Activated B cell treated with CpG ODN at 0.5 μM for 24 hours (primary cell): ENCODE results near the gene GAK. TPM values are rescaled to one million over a fixed set of nuclear protein-coding genes. Genes with fewer than 3 reads are reported as not detected.
"Not testable (repeated sequence)": the region's sequence is repeated elsewhere in the genome, so short reads cannot be mapped to it uniquely, and the experiment has no call there.

Source experiments
- ATAC-seq: fragments of 200-7000 bp; cut with Tn5 transposase; one replicate; pipeline ENCODE4 v1.10.0; 2021; ENCODE audit warnings: low read depth, mild to moderate bottlenecking, moderate library complexity
- CTCF ChIA-PET: fragments of 350-600 bp; sonication (Branson Sonifier 250); formaldehyde crosslinking; loops from one replicate; lab custom pipeline; 2021; ENCODE audit warnings: antibody characterized with exemption; lab: Charles Lee
- POLR2A ChIA-PET: fragments of 350-600 bp; sonication (Branson Sonifier 250); formaldehyde crosslinking; loops from one replicate; lab custom pipeline; 2021; ENCODE audit warnings: antibody characterized with exemption; lab: Charles Lee
- DNase-seq: peaks from one replicate; pipeline ENCODE4 v3.0.0; 2022
- H3K27ac Mint-ChIP-seq: one replicate; pipeline ENCODE4 v1.8.0; 2020; ENCODE audit warnings: mixed read lengths
- H3K27me3 Mint-ChIP-seq: one replicate; pipeline ENCODE4 v1.8.0; 2021; ENCODE audit warnings: mixed read lengths
- H3K36me3 Mint-ChIP-seq: one replicate; pipeline ENCODE4 v1.8.0; 2021; ENCODE audit warnings: low read depth, mixed read lengths
- H3K4me1 Mint-ChIP-seq: one replicate; pipeline ENCODE4 v1.8.0; 2021; ENCODE audit warnings: mixed read lengths
- H3K4me3 Mint-ChIP-seq: one replicate; pipeline ENCODE4 v1.8.0; 2020; ENCODE audit warnings: mild to moderate bottlenecking, mixed read lengths
- H3K9me3 Mint-ChIP-seq: one replicate; pipeline ENCODE4 v1.8.0; 2020; ENCODE audit warnings: mixed read lengths
- intact Hi-C: fragments of 100-400 bp; cut with micrococcal nuclease; formaldehyde crosslinking; loops from one replicate; pipeline ENCODE4 v1.15.1; 2024
- total RNA-seq: library from RNA; stranded (reverse); gene quantifications from 2 replicates; pipeline ENCODE4 v1.2.3, GENCODE V29; 2022
- TF ChIP-seq, protein P1 (sequence below): fragments of 200-600 bp; IDR thresholded peaks from one replicate; pipeline ENCODE4 v1.8.0; 2022; ENCODE audit warnings: antibody characterized with exemption, mild to moderate bottlenecking

The GAK gene
- total RNA-seq, 1 donor from 2014 or later: 172 TPM

DNA sequence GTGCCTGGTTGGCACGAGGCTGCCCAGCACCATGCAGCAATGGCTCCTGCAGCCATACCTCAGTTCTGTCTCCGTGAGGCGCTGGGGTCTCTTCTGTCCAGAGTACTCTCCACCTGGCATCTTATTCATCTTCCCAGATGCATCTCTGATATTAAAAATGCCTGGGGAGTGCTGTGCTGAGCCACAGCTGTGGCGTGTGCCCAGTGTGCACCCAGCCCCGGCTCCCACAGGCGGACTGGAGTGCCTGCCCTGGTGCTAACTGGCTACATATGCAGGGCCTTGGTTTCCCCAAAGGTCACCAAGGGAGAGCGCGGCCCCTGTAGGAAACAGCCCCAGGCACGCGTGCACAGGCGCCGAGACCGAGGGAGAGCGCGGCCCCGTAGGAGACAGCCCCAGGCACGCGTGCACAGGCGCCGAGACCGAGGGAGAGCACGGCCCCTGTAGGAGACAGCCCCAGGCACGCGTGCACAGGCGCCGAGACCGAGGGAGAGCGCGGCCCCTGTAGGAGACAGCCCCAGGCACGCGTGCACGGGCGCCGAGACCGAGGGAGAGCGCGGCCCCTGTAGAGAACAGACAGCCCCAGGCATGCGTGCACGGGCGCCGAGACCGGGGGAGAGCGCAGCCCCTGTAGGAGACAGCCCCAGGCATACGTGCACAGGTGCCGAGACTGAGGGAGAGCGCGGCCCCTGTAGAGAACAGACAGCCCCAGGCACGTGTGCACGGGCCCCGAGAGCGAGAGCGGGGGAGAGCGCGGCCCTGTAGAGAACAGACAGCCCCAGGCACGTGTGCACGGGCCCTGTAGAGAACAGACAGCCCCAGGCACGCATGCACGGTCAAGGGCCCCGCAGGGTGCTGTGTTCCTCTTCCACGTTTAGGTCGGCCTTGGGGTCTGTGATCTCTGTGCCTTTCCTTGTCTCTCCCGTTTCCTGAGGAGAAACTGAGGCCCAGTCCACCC is 14.7 kb upstream of the GAK start:
- DNase-seq (no peak), ATAC-seq (peak; percentile 31)
- peaks cover 11% of the 10 kb centered on the region for H3K4me1 Mint-ChIP-seq
- CTCF ChIA-PET: no interaction called here
- H3K9me3 Mint-ChIP-seq: no peaks in the 10 kb centered on the region
- intact Hi-C loops: no loop called here
- POLR2A ChIA-PET: no interaction called here
- H3K27me3 Mint-ChIP-seq: no peaks in the 10 kb centered on the region
- H3K36me3 Mint-ChIP-seq: peaks cover 13% of the 10 kb centered on the region
- TF ChIP-seq, protein P1, sequence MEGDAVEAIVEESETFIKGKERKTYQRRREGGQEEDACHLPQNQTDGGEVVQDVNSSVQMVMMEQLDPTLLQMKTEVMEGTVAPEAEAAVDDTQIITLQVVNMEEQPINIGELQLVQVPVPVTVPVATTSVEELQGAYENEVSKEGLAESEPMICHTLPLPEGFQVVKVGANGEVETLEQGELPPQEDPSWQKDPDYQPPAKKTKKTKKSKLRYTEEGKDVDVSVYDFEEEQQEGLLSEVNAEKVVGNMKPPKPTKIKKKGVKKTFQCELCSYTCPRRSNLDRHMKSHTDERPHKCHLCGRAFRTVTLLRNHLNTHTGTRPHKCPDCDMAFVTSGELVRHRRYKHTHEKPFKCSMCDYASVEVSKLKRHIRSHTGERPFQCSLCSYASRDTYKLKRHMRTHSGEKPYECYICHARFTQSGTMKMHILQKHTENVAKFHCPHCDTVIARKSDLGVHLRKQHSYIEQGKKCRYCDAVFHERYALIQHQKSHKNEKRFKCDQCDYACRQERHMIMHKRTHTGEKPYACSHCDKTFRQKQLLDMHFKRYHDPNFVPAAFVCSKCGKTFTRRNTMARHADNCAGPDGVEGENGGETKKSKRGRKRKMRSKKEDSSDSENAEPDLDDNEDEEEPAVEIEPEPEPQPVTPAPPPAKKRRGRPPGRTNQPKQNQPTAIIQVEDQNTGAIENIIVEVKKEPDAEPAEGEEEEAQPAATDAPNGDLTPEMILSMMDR: no peak
- H3K4me3 Mint-ChIP-seq: peak overlapping the region; percentile 57
- H3K27ac Mint-ChIP-seq: no peak overlapping the region

DNA sequence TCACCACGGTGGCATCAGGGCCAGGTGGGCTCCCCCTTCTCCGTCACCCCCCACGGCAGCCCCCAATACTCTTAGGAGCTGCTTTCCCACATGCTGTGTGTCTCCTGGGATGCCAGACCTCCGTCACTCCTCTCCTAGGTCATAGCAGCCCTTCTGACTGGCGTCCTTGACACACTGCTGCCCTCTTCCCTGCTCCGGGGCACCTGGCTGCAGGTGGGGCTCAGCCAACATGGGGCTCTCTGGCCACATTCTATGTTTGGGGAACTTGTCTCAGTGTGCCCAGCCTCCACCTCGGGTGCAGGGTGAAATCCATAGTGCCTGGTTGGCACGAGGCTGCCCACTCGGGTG is 14.0 kb upstream of the GAK start:
- Mint-ChIP-seq H3K4me1 (peaks cover 11% of the 10 kb centered on the region), H3K27ac (no peak overlapping the region), H3K9me3 (no peaks in the 10 kb centered on the region), H3K36me3 (peaks cover 11% of the 10 kb centered on the region), H3K4me3 (no peak overlapping the region), H3K27me3 (no peaks in the 10 kb centered on the region)
- TF ChIP-seq, protein P1: no peak
- DNase-seq (no peak), ATAC-seq (no peak)
- CTCF ChIA-PET: no interaction called here
- intact Hi-C loops: no loop called here
- POLR2A ChIA-PET: no interaction called here

DNA sequence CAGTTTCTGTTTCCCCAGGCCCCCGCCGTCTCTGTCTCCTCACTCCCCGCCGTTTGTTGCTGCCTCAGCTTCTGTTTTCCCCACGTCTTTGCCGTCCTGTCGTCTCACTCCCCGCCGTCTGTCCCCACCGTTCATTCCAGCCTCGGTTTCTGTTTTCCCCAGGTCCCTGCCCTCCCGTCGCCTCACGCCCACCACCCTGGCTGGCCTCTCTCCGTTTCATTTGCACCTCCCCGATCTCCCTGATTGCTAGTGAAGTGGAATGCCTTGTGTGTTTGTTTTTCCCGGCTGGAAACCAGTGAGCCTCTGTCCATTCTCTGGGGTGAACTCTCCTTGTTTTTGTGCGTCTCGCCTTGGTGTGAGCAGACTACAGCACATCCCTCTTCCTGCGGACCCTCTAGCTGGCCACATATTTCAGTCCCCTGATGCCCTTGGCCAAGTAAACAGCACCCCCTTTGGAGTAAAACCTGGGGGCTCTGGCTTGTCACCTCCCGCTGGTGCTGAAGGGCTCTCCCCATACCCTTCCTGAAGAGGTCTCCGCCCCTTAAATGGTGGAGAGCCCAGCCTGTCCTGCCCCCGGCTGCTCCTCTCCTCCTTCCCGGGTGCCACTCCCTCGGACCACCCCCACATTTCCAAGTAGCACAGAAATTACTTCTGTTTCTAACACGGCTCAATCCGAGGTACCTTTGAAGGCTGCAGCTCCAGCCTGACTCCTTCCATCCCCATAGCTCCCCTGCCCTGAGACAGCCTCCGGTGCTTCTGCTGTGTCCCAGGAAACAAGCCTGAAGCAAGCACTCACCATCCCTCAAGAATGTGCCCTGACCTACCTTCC is 13.4 kb upstream of the GAK start:
- Mint-ChIP-seq H3K27ac (no peak overlapping the region), H3K9me3 (no peaks in the 10 kb centered on the region), H3K4me3 (no peak overlapping the region), H3K27me3 (no peaks in the 10 kb centered on the region), H3K36me3 (peaks cover 11% of the 10 kb centered on the region), H3K4me1 (peaks cover 13% of the 10 kb centered on the region)
- intact Hi-C loops: no loop called here
- DNase-seq (no peak), ATAC-seq (no peak)
- CTCF ChIA-PET: interaction anchor here (0.9 kb wide), 1 partner anchor 203 kb away, joined by 3 read pairs; no protein-coding TSS in a partner anchor
- POLR2A ChIA-PET: no interaction called here
- TF ChIP-seq, protein P1: no peak

DNA sequence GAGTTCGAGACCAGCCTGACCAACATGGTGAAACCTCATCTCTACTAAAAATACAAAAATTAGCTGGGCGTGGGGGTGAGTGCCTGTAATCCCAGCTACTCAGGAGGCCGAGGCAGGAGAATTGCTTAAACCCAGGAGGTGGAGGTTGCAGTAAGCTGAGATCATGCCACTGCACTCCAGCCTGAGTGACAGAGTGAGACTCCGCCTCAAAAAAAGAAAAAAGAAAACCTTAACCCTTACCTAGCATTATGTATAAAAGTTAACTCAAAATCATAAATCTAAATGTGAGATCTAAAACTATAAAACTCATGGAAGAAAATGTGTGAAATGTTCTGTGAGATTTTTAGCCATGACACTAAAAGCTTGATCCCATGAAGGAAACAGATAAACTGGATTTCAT is 7.4 kb upstream of the GAK start:
- H3K27ac Mint-ChIP-seq, ATAC-seq, H3K9me3 Mint-ChIP-seq, DNase-seq, H3K4me3 Mint-ChIP-seq, H3K36me3 Mint-ChIP-seq, CTCF ChIA-PET, intact Hi-C loops, H3K27me3 Mint-ChIP-seq, POLR2A ChIA-PET: not testable (repeated sequence)
- peaks cover 47% of the 10 kb centered on the region for H3K4me1 Mint-ChIP-seq

DNA sequence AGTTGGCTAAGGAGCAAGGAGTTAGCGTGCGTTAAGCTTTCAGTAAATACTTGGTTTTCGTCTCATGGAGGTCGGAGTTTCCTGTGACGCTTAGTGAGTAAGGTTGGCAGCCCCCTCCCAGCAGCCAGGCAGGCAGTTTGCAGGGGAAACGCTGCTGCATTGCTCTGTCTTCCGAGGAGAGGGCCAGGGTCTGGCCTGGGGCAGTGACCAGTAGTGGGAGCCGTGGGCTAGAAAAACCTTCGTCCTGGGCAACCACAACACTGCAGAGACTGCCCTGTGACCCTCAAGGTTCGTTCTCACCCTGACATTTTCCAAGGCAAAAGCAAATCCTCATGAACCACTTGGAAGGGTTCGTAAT is 576 bp upstream of the GAK start:
- Mint-ChIP-seq H3K27me3 (no peaks in the 10 kb centered on the region), H3K9me3 (no peaks in the 10 kb centered on the region)
- CTCF ChIA-PET: interaction anchor here (1.0 to 2.6 kb wide), 2 partner anchors 55 to 190 kb away, joined by 4 to 14 read pairs; partner anchors contain the start of gene IDUA

More for the DNA sequence above, 576 bp upstream of the GAK start:
- DNase-seq (no peak), ATAC-seq (peak; percentile 1)
- Mint-ChIP-seq H3K27ac (peak overlapping the region; percentile 92), H3K36me3 (peaks cover 11% of the 10 kb centered on the region), H3K4me1 (peaks cover 82% of the 10 kb centered on the region), H3K4me3 (peak overlapping the region; percentile 93)
- intact Hi-C loops: loop anchor here (1.0 to 5.0 kb wide), 7 partner anchors 10 to 415 kb away; partner anchors contain the start of genes ATP5ME, DGKQ, FGFRL1 and IDUA
- POLR2A ChIA-PET: interaction anchor here (0.7 to 4.2 kb wide), 9 partner anchors 10 to 259 kb away, joined by 3 to 73 read pairs (median 6); partner anchors contain the start of genes ATP5ME, FGFRL1, IDUA and MYL5
- TF ChIP-seq, protein P1: no peak
